ENCODE results near the gene TMTC3. TPM values are rescaled to one million over a fixed set of nuclear protein-coding genes. Genes with fewer than 3 reads are reported as not detected.

Gene TMTC3
- total RNA-seq, 1 donor from 2014 or later: 36.6 TPM

GRCh38 chr12:88237954-88238353, 95.8 kb downstream of the TMTC3 start:
- Mint-ChIP-seq H3K4me3 (no peak overlapping the region), H3K27ac (no peak overlapping the region), H3K27me3 (ENCODE audit: low read depth) (no peaks in the 10 kb centered on the region), H3K36me3 (no peaks in the 10 kb centered on the region), H3K9me3 (peaks cover 5% of the 10 kb centered on the region), H3K4me1 (no peaks in the 10 kb centered on the region)
- no peak for TF ChIP-seq CTCF (IDR thresholded peaks at IDR 0.05; ENCODE audit: unreplicated experiment)
- no peak for DNase-seq (ENCODE audit: low spot score in 2 of 2, unreplicated experiment in 2 of 2)

- DNase-seq (ENCODE audit: low spot score in 2 of 2, unreplicated experiment in 2 of 2): no peak
- Mint-ChIP-seq H3K36me3 (no peaks in the 10 kb centered on the region), H3K27me3 (ENCODE audit: low read depth) (no peaks in the 10 kb centered on the region), H3K27ac (no peak overlapping the region), H3K9me3 (peaks cover 5% of the 10 kb centered on the region), H3K4me1 (no peaks in the 10 kb centered on the region), H3K4me3 (no peak overlapping the region)
- no peak for TF ChIP-seq CTCF (IDR thresholded peaks at IDR 0.05; ENCODE audit: unreplicated experiment)
Observed at GRCh38 chr12:88238406-88238805, 96.3 kb downstream of the TMTC3 start.

DNA sequence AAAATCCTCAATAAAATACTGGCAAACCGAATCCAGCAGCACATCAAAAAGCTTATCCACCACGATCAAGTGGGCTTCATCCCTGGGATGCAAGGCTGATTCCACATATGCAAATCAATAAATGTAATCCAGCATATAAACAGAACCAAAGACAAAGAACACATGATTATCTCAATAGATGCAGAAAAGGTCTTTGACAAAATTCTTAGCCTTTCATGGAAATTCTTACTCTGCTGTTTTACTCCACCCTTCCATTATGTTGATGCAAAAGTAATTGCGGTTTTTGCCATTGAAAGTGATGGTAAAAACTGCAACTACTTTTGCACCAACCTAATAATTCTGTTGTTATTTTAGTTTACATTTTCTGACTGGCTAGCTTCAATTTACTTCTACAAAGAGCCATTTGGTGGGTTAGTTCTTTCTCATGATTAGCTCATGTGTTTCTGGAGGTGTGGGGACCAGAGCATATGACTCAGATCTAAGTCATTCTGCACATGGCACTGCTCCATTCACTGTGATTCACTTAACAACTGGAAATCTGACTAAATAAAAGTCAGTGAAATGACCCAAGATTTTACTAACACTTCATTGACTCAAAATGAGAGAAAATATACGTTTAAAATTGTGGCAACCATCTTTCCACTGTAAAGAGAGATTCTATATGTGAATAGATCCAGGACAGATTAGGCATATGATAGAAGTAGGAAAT, 99.9 kb downstream of the TMTC3 start:
- H3K27ac Mint-ChIP-seq: no peak overlapping the region
- DNase-seq (ENCODE audit: low spot score in 2 of 2, unreplicated experiment in 2 of 2): no peak

DNA sequence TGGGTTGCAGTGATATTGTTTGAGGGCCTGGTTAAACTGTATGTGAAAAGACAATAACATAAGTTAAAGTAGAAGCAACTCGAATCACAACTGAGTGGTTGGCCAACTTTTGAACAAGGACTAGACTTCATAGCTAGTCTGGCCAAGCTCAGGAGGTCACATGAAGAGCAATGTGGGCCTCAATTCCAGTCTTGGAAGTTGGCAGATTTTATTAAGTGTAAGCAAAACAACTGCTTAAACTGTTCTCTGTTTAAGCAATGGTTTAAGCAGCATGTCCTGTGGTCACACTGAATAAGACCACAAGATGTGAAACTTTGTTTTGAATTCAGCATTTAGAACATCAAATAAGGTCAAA, 100.4 kb downstream of the TMTC3 start:
- no peaks in the 10 kb centered on the region for H3K36me3 Mint-ChIP-seq
- DNase-seq (ENCODE audit: low spot score in 2 of 2, unreplicated experiment in 2 of 2): no peak
- TF ChIP-seq CTCF (IDR thresholded peaks at IDR 0.05; ENCODE audit: unreplicated experiment): no peak
- peaks cover 8% of the 10 kb centered on the region for H3K9me3 Mint-ChIP-seq
- no peaks in the 10 kb centered on the region for H3K27me3 Mint-ChIP-seq (ENCODE audit: low read depth)
- peaks cover 15% of the 10 kb centered on the region for H3K4me1 Mint-ChIP-seq
- no peak overlapping the region for H3K4me3 Mint-ChIP-seq
- H3K27ac Mint-ChIP-seq: no peak overlapping the region

More for the DNA sequence above, 99.9 kb downstream of the TMTC3 start:
- H3K36me3 Mint-ChIP-seq: no peaks in the 10 kb centered on the region
- H3K9me3 Mint-ChIP-seq: peaks cover 8% of the 10 kb centered on the region
- no peaks in the 10 kb centered on the region for H3K27me3 Mint-ChIP-seq (ENCODE audit: low read depth)
- H3K4me1 Mint-ChIP-seq: peaks cover 15% of the 10 kb centered on the region
- no peak overlapping the region for H3K4me3 Mint-ChIP-seq
- TF ChIP-seq CTCF (IDR thresholded peaks at IDR 0.05; ENCODE audit: unreplicated experiment): no peak

- Mint-ChIP-seq H3K4me3 (no peak overlapping the region), H3K4me1 (peaks cover 15% of the 10 kb centered on the region), H3K27ac (no peak overlapping the region), H3K36me3 (no peaks in the 10 kb centered on the region), H3K27me3 (ENCODE audit: low read depth) (no peaks in the 10 kb centered on the region), H3K9me3 (peaks cover 8% of the 10 kb centered on the region)
- no peak for TF ChIP-seq CTCF (IDR thresholded peaks at IDR 0.05; ENCODE audit: unreplicated experiment)
- no peak for DNase-seq (ENCODE audit: low spot score in 2 of 2, unreplicated experiment in 2 of 2)
Observed at GRCh38 chr12:88242939-88243338, 100.8 kb downstream of the TMTC3 start.

Measured in mesothelial cell of epicardium (in vitro differentiated cells).